HG02571 (cell line): ENCODE measurements around the gene SEC22A.

ENCODE experiments used
- ATAC-seq: cut with Tn5 transposase; IDR thresholded peaks from one replicate; pipeline ENCODE4 v1.9.1; 2021; ENCODE audit warnings: mild to moderate bottlenecking, moderate library complexity; ENCODE audit not compliant: unreplicated experiment

Gene SEC22A

GRCh38 chr3:123301331-123302184 is 99.8 kb downstream of the SEC22A start:
- no peak for ATAC-seq

- ATAC-seq, result no peak
Observed at GRCh38 chr3:123302961-123303360, 101.2 kb downstream of the SEC22A start.

GRCh38 chr3:123303976-123304560 is 102.3 kb downstream of the SEC22A start:
- no peak for ATAC-seq

- ATAC-seq, result no peak
Observed at GRCh38 chr3:123305192-123305591, 103.4 kb downstream of the SEC22A start.

- no peak for ATAC-seq
Observed at GRCh38 chr3:123307064-123307463, 105.3 kb downstream of the SEC22A start.

- no peak for ATAC-seq
Observed at GRCh38 chr3:123310186-123310585, 108.4 kb downstream of the SEC22A start.

- no peak for ATAC-seq
Observed at GRCh38 chr3:123310741-123311140, 109.0 kb downstream of the SEC22A start.

GRCh38 chr3:123311201-123311600 is 109.5 kb downstream of the SEC22A start:
- ATAC-seq, result no peak

GRCh38 chr3:123312331-123313265 is 110.9 kb downstream of the SEC22A start:
- no peak for ATAC-seq

GRCh38 chr3:123313889-123314288 is 112.1 kb downstream of the SEC22A start:
- ATAC-seq, result no peak

GRCh38 chr3:123314359-123315270 is 112.9 kb downstream of the SEC22A start:
- ATAC-seq, result no peak

- no peak for ATAC-seq
Observed at GRCh38 chr3:123315271-123315595, 113.5 kb downstream of the SEC22A start.

- no peak for ATAC-seq
Observed at GRCh38 chr3:123317716-123318115, 116.0 kb downstream of the SEC22A start.

GRCh38 chr3:123318374-123318773 is 116.6 kb downstream of the SEC22A start:
- ATAC-seq, result no peak

GRCh38 chr3:123319760-123320159 is 118.0 kb downstream of the SEC22A start:
- ATAC-seq, result no peak

GRCh38 chr3:123320221-123320620 is 118.5 kb downstream of the SEC22A start:
- no peak for ATAC-seq

- ATAC-seq, result no peak
Observed at GRCh38 chr3:123321806-123322205, 120.1 kb downstream of the SEC22A start.

- no peak for ATAC-seq
Observed at GRCh38 chr3:123322866-123323265, 121.1 kb downstream of the SEC22A start.
